HG03558 (cell line): ENCODE results near the gene CGB7.
"Not testable (repeated sequence)": the region's sequence is repeated elsewhere in the genome, so short reads cannot be mapped to it uniquely, and the experiment has no call there.

Source experiments
- ATAC-seq: cut with Tn5 transposase; IDR thresholded peaks from one replicate; pipeline ENCODE4 v1.9.1; 2021; ENCODE audit warnings: moderate number of reproducible peaks; ENCODE audit not compliant: unreplicated experiment; ENCODE audit errors: extremely low read depth

CGB7 gene

DNA sequence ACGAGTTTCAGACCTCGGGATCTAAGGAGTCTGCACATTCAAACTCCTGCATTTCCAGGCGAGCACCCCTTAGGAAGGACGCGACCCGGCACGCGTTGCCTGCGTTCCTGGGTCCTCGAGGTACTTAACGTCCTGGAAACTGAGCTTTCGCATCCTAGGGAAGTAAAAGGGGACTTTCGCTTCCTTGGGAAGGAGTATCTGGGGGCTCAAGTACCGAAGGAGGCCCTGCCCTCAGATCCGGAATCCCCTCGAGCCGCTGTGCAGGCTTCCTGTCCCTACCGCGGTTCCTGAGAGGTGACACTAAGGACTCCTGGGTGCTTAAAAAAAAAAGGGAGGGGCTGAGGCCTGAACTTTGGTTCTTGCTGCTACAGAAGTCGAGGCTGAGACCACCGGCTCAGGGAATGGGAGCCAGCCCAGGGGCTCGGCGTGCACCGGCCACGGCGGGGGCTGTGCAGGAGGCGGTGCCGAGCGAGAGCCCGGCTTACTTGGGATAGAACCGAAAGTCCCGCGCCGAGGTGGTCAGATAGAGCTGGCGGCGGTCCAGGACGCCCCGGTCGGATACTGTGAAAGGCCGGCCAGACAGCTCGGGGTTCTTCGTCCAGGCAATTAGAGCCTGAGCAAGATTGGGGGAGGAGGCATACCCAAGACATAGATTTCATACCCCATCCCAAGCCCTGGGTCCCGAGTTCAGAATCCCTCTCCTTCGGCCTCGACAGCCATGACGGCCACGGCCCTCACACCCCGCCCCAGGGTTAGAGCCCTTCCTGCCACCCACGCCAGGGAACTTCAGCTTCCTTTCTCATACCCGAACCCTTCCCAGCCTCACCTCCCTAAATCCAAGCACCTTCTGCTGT lies 38.9 kb downstream of the CGB7 start:
- not testable (repeated sequence) for ATAC-seq

GRCh38 chr19:49017666-49018351 lies 39.7 kb downstream of the CGB7 start:
- ATAC-seq, result no peak

DNA sequence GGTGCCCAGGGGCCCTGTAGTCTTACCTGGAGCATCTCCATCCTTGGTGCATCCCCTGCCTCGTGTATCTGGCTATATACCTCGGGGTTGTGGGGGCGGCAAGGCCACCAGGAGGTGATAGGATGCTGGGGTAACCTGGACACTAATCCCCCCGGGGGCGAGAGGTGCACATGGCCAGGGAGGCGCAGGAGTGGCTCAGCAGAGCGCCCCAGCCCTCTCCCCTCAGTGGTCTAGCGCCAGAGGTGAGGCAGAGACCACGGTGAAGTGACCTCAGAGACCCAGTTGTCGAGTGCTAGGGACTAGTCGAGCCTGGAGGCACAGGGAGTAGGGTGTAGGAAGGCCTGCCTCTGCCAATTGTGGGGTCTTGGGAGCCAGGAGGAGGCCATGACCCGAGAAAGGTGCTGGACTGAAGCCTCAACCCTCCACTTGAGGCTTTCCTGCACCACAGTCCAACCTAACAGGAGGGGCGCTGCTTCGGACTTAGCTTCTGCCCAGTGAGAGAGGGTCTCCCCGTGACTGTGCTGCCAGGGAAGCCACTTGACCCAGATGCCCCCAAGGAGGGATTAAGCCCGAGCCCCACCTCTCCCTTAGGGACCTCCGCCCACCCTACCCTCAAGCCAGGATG lies 40.4 kb downstream of the CGB7 start, which contains the start of gene LHB:
Gene LHB, minus strand, starts transcription at position 51 of the 625 bp plus-strand sequence. Its CDS starts 10 bp downstream, at position 41.
- no peak for ATAC-seq

- no peak for ATAC-seq
Measured at GRCh38 chr19:49016067-49016839, 41.3 kb downstream of the CGB7 start.

GRCh38 chr19:49014870-49015255 lies 42.7 kb downstream of the CGB7 start:
- no peak for ATAC-seq

DNA sequence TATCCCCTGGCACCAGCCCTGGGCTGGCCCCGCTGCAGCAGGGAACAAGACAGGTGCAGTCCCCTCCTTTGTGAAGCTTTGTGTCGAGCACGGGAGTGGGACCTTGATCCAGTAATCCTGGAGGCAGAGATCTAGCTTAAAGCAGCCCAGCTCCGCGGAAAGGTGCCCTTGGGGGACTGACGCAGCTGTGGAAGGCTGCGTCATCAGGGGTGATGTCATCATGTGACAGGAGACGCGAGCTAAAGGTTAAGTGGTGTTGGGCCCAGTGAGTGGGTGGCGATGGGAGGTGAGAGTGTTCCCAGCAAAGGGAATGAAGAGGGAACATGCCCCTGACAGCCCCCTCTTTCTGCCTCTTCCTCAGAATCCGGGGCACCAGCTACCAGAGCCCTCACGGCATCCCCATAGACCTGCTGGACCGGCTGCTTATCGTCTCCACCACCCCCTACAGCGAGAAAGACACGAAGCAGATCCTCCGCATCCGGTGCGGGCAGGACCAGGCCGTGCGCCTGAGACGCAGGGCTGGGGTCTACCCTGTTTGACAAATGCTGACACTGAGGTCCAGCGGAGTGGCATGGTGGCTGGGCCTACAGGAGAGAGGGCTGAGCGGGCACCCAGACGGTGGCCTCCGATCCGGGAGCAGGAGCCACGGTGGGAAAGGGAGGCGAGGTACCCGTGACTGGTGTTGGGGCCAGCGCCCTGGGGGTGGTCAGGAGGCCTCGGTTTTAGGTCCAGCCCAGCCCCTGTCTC lies 43.3 kb downstream of the CGB7 start:
- ATAC-seq, result no peak

DNA sequence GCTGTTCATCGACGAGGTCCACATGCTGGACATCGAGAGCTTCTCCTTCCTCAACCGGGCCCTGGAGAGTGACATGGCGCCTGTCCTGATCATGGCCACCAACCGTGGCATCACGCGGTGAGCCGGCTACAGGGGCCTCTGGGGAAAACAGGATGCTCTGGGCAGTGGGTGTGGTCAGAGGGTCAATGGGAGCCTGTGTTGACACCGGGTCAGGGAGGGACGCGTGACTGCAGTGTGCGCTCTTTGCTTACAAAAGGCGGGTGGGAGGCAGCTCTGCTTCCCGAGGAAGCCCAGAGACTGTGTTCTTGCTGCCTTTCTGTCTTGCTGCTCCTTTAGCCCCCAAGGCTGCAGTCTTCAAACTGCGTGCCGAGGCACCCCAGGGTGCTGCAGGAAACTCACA lies 46.4 kb downstream of the CGB7 start:
- ATAC-seq, result no peak

DNA sequence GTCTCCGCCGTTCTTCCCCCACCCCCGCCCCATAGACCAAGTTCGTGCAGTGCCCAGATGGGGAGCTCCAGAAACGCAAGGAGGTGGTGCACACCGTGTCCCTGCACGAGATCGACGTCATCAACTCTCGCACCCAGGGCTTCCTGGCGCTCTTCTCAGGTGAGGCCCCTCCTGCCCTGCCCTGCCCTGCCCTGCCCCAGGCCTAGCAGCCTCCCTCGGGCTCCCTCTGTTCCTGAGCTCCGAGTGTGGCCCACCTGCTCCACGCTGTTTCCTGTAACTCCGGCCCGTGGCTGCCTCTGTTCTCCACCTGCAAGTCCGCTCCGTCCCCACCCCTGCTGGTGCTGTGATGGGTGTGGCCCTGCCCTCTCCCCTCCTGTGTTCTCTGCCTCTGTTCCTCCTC lies 47.1 kb downstream of the CGB7 start:
- no peak for ATAC-seq

DNA sequence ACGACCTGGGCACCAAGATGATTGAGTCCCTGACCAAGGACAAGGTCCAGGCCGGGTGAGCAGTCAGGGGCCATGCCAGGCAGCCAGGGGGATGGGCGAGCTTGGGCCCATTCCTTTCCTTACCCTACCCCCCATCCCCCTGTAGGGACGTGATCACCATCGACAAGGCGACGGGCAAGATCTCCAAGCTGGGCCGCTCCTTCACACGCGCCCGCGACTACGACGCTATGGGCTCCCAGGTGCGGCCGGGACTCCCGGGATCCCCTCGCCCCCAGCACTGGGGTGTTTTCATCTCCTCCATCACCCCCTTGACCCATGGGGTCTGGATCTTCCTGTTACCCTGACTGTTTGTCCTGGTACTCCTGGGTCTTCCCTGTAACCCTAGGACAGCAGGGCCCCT lies 47.7 kb downstream of the CGB7 start:
- no peak for ATAC-seq

- ATAC-seq, result no peak
Measured at GRCh38 chr19:49006905-49007304, 50.6 kb downstream of the CGB7 start.

DNA sequence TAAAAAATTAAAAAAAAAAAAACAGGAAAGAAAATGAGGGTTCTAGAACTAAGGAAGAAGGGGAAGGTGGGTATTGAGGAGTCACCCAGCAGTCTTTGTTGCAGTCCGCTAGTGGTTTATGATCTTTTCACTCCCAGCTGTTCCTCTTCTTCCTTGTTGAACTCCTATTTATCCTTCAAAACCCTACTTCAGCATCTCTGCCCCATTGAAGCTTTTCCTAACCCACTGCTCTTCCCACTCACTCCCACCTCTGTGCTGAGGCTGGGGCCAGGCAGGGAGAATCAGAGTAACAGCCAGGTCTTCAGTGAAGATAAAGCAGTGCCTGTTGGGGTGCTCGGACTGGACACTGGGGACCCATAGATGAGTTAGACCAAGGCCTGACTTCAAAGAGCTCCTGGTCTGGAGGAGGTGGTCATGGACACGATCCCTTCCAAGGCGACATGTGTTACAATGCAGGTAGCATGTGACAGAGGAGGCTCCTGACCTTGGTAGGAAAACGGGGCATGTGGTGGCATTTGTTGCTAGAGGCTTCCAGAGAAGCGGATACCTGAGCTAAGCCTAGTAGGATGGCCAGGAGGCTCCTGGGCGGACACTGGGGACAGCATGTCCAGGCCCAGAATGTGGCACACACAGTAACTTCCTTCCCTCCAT lies 52.5 kb downstream of the CGB7 start:
- no peak for ATAC-seq
